ENCODE results near the gene CEP131.

GRCh38 chr17:81238490-81238814 is 15.7 kb upstream of the CEP131 start:
- TF ChIP-seq CTCF (IDR thresholded peaks at IDR 0.05; ENCODE audit: low read length) = no peak
- no peak for TF ChIP-seq EZH2 (optimal IDR thresholded peaks at IDR 0.05; ENCODE audit: low read depth, low read length)
